Measurements from ENCODE around the gene THAP8. TPM values are rescaled to one million over a fixed set of nuclear protein-coding genes. Genes with fewer than 3 reads are reported as not detected.

THAP8 gene
- total RNA-seq, 2 donors from 2014 or later, result 6.4 to 6.6 TPM

DNA sequence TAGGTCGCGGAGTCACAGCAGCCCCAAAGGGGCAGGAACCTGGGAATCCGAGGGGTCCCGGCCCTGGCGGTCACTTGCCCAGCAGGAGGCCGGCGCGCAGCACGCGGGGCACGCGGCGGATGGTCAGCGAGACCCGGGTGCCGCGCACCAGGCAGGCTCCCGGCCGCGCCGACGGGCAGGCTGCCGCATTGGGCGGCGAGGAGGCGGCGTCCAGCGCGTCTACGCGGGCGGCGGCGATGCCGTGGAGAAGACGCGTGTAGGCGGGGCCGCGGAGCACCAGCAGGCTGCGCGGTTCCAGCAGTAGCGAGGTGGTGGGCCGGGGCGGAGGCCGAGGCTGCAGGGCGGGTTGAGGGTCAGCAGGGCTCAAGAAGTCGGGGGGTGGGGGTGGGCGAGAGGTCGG is 44.9 kb downstream of the THAP8 start:
- H3K9me3 ChIP-seq, result no peaks in the 10 kb centered on the region
- DNase-seq (ENCODE audit: low spot score), result no peak
- TF ChIP-seq, protein P1, sequence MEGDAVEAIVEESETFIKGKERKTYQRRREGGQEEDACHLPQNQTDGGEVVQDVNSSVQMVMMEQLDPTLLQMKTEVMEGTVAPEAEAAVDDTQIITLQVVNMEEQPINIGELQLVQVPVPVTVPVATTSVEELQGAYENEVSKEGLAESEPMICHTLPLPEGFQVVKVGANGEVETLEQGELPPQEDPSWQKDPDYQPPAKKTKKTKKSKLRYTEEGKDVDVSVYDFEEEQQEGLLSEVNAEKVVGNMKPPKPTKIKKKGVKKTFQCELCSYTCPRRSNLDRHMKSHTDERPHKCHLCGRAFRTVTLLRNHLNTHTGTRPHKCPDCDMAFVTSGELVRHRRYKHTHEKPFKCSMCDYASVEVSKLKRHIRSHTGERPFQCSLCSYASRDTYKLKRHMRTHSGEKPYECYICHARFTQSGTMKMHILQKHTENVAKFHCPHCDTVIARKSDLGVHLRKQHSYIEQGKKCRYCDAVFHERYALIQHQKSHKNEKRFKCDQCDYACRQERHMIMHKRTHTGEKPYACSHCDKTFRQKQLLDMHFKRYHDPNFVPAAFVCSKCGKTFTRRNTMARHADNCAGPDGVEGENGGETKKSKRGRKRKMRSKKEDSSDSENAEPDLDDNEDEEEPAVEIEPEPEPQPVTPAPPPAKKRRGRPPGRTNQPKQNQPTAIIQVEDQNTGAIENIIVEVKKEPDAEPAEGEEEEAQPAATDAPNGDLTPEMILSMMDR (IDR thresholded peaks at IDR 0.05), result no peak
- peak; percentile 35 for ATAC-seq (ENCODE audit: insufficient number of reproducible peaks, low FRiP score, low read depth)
- peaks cover 5 to 21% of the 10 kb centered on the region in 2 donors for H3K4me1 ChIP-seq (ENCODE audit: control insufficient read depth in 1 of 2, low read depth in 2 of 2)
- no peaks in the 10 kb centered on the region for H3K36me3 ChIP-seq
- H3K4me3 ChIP-seq, result peak overlapping the region; percentile 72
- H3K27me3 ChIP-seq (replicated peaks; ENCODE audit: insufficient read depth), result no peaks in the 10 kb centered on the region
- peak overlapping the region in 1 of 2 donors; percentile 14 for H3K27ac ChIP-seq

DNA sequence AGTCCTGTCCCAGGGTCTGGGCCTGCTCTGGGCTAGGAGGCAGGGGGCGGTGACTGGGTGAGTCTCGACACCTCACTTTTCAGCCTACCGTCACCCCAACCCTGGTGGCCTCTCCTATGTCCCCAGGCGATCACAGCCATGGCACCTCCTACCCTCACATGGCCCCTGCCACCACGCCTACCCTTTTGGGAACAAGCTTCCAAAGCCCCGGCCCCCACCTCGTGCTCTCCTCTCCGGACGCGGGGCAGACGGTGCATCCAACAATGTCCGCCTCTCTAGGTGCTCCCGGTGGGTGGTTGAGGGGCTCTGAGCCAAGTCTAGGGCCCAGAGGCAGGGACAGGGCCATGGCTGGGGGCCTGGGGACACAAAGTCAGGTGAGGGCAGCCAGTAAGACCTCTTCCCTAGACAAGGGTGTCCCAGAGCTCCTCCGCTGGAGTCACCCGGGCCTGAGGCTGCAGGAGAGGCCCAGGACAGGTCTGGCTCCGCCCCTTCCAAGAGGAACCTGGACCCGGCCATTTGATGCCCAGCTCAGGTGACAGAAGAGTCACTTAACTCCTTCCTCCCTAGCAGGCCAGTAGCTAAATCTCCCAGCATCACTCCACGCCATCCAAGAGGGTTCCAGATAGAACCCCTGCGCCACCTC is 45.6 kb downstream of the THAP8 start, which contains the start of gene SYNE4:
Gene SYNE4 (minus strand): TSS at position 478 of the 643 bp plus-strand sequence. CDS start 132 bp downstream, at position 346.
- H3K9me3 ChIP-seq, result no peaks in the 10 kb centered on the region
- TF ChIP-seq, protein P1 (IDR thresholded peaks at IDR 0.05), result no peak
- no peaks in the 10 kb centered on the region for H3K36me3 ChIP-seq
- H3K27me3 ChIP-seq (replicated peaks; ENCODE audit: insufficient read depth), result no peaks in the 10 kb centered on the region
- ATAC-seq (ENCODE audit: insufficient number of reproducible peaks, low FRiP score, low read depth) (no peak), DNase-seq (ENCODE audit: low spot score) (no peak)
- peak within 1 kb of the TSS in 1 of 2 donors; percentile 14 for H3K27ac ChIP-seq
- peaks cover 5 to 19% of the 10 kb centered on the region in 2 donors for H3K4me1 ChIP-seq (ENCODE audit: control insufficient read depth in 1 of 2, low read depth in 2 of 2)
- H3K4me3 ChIP-seq, result peak within 1 kb of the TSS; percentile 72

DNA sequence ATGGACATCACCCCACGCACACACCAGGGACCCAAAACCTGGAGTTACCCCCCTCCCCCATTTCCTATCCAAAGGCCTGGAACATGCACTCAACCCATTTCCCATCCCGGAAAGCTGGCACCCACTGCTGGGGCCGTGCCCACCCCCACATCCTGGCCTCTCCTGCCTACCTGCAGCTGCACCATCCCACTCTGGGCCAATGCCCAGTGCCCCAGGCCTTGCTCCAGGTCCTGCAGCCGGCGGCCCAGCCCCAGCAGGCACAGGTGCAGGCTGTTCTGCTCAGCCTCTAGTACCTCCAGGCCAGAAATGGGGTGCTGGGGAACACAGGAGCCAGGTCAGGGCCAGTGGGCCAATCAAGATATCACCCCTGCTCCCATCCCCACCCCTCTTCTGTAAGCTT is 47.1 kb downstream of the THAP8 start:
- no peaks in the 10 kb centered on the region for H3K36me3 ChIP-seq
- no peak overlapping the region for H3K4me3 ChIP-seq
- H3K9me3 ChIP-seq, result no peaks in the 10 kb centered on the region
- H3K27ac ChIP-seq, result no peak overlapping the region
- ATAC-seq (ENCODE audit: insufficient number of reproducible peaks, low FRiP score, low read depth) (no peak), DNase-seq (ENCODE audit: low spot score) (no peak)
- H3K27me3 ChIP-seq (replicated peaks; ENCODE audit: insufficient read depth), result no peaks in the 10 kb centered on the region
- H3K4me1 ChIP-seq (ENCODE audit: control insufficient read depth in 1 of 2, low read depth in 2 of 2), result peaks cover 5 to 14% of the 10 kb centered on the region in 2 donors
- TF ChIP-seq, protein P1 (IDR thresholded peaks at IDR 0.05), result no peak

DNA sequence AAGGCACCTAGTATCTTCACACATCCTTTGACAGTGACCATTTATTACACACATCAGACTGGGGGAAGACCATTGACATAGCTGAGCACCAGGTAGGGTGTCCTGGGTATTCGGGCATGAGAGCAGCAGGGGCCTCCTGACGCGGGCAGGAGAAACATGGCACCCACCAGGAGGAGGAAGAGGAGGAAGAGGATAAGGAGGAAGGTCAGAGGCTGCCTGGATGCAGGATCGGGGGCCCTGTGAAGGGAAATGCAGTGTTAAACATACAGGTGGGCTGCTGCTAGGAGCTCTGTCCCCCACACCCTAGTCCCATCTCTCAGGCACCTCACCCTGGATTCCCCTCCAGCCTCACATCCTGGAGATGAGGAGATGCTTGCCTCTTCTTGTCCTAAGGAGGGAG is 50.8 kb downstream of the THAP8 start:
- DNase-seq (ENCODE audit: low spot score), result no peak
- Histone ChIP-seq H3K27ac (no peak overlapping the region), H3K4me1 (ENCODE audit: control insufficient read depth in 1 of 2, low read depth in 2 of 2) (peaks cover 0 to 10% of the 10 kb centered on the region in 2 donors), H3K36me3 (no peaks in the 10 kb centered on the region), H3K9me3 (no peaks in the 10 kb centered on the region), H3K27me3 (replicated peaks; ENCODE audit: insufficient read depth) (no peaks in the 10 kb centered on the region), H3K4me3 (no peak overlapping the region)
- TF ChIP-seq, protein P1 (IDR thresholded peaks at IDR 0.05), result no peak
- ATAC-seq (ENCODE audit: insufficient number of reproducible peaks, low FRiP score, low read depth), result no peak

DNA sequence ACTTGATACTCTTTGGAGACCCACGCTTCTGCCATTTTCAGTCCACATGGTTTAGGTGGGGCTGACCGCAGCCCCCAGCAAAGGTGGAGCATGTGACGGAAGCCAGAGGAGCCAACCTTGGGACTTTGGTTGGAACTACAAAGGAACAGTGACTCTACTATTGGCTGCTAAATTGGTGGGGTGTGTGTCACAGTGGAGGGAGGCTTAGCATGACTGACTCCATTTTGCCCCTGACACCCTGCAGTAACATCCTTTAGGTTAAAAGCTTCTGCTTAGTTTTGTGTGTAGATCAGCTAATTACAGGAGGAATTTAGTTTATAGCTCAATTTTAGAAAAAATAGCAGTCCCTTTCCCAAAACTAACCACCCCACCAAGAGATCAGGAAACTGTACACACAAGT is 52.5 kb downstream of the THAP8 start:
- H3K4me3 ChIP-seq, result no peak overlapping the region
- H3K4me1 ChIP-seq (ENCODE audit: control insufficient read depth in 1 of 2, low read depth in 2 of 2), result peaks cover 2 to 16% of the 10 kb centered on the region in 2 donors
- no peak overlapping the region for H3K27ac ChIP-seq
- H3K9me3 ChIP-seq, result no peaks in the 10 kb centered on the region
- H3K27me3 ChIP-seq (replicated peaks; ENCODE audit: insufficient read depth), result no peaks in the 10 kb centered on the region
- ATAC-seq (ENCODE audit: insufficient number of reproducible peaks, low FRiP score, low read depth) (no peak), DNase-seq (ENCODE audit: low spot score) (no peak)
- peaks cover 5% of the 10 kb centered on the region for H3K36me3 ChIP-seq
- TF ChIP-seq, protein P1 (IDR thresholded peaks at IDR 0.05), result no peak

Data from thoracic aorta (tissue), 2 donors.